ENCODE measurements around the gene ADAMTS12.

- no peak for TF ChIP-seq EZH2phosphoT487 (IDR thresholded peaks at IDR 0.05; ENCODE audit: unreplicated experiment)
- TF ChIP-seq EZH2 (IDR thresholded peaks at IDR 0.05; ENCODE audit: low read depth, unreplicated experiment): no peak
- TF ChIP-seq, protein P1, sequence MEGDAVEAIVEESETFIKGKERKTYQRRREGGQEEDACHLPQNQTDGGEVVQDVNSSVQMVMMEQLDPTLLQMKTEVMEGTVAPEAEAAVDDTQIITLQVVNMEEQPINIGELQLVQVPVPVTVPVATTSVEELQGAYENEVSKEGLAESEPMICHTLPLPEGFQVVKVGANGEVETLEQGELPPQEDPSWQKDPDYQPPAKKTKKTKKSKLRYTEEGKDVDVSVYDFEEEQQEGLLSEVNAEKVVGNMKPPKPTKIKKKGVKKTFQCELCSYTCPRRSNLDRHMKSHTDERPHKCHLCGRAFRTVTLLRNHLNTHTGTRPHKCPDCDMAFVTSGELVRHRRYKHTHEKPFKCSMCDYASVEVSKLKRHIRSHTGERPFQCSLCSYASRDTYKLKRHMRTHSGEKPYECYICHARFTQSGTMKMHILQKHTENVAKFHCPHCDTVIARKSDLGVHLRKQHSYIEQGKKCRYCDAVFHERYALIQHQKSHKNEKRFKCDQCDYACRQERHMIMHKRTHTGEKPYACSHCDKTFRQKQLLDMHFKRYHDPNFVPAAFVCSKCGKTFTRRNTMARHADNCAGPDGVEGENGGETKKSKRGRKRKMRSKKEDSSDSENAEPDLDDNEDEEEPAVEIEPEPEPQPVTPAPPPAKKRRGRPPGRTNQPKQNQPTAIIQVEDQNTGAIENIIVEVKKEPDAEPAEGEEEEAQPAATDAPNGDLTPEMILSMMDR (conservative IDR thresholded peaks at IDR 0.05; ENCODE audit: low read depth in 2 of 2): no peak
- TF ChIP-seq POLR2AphosphoS5 (IDR thresholded peaks at IDR 0.05; ENCODE audit: low read depth): no peak
- TF ChIP-seq JUNB (IDR thresholded peaks at IDR 0.05; ENCODE audit: unreplicated experiment): no peak
- no peak for TF ChIP-seq ZNF331 (CRISPR knock-in tag; IDR thresholded peaks at IDR 0.05; ENCODE audit: low read depth)
- TF ChIP-seq ZNF114 (CRISPR knock-in tag; IDR thresholded peaks at IDR 0.05): no peak
- no peak for TF ChIP-seq CREB1 (CRISPR knock-in tag; IDR thresholded peaks at IDR 0.05; ENCODE audit: low read depth)
Observed at GRCh38 chr5:33563530-33563929, 328.3 kb downstream of the ADAMTS12 start.

Measured in GM23338 (cell line).